Neural crest cell (in vitro differentiated cells): ENCODE results near the gene DNAH3. TPM values are rescaled to one million over a fixed set of nuclear protein-coding genes. Genes with fewer than 3 reads are reported as not detected.
"Not testable (repeated sequence)": the region's sequence is repeated elsewhere in the genome, so short reads cannot be mapped to it uniquely, and the experiment has no call there.

Source experiments
- DNase-seq: peaks from one replicate; pipeline ENCODE4 v3.0.0; 2021; ENCODE audit warnings: low read depth, mixed read lengths, low spot score
- H3K27ac Mint-ChIP-seq: one replicate; pipeline ENCODE4 v1.8.0; 2021; ENCODE audit warnings: mild to moderate bottlenecking, mixed read lengths; ENCODE audit not compliant: unreplicated experiment
- H3K27me3 Mint-ChIP-seq: 2 replicates; pipeline ENCODE4 v1.8.0; 2021; ENCODE audit warnings: low read depth, mild to moderate bottlenecking, mixed read lengths
- H3K36me3 Mint-ChIP-seq: 2 replicates; pipeline ENCODE4 v1.8.0; 2021; ENCODE audit warnings: low read depth, mild to moderate bottlenecking, mixed read lengths
- H3K4me1 Mint-ChIP-seq: 2 replicates; pipeline ENCODE4 v1.8.0; 2021; ENCODE audit warnings: mixed read lengths
- H3K4me3 Mint-ChIP-seq: one replicate; pipeline ENCODE4 v1.8.0; 2021; ENCODE audit warnings: mild to moderate bottlenecking, mixed read lengths
- H3K9me3 Mint-ChIP-seq: 2 replicates; pipeline ENCODE4 v1.8.0; 2021; ENCODE audit warnings: mixed read lengths
- CTCF ChIP-seq: fragments of 200-600 bp; sonication (generic); conservative IDR thresholded peaks from 2 replicates; pipeline ENCODE4 v1.5.0; 2021; ENCODE audit warnings: antibody characterized with exemption, mild to moderate bottlenecking
- total RNA-seq: library from RNA; stranded (reverse); gene quantifications from 2 replicates; pipeline ENCODE4 v1.2.1, GENCODE V29; 2021

Gene DNAH3
- total RNA-seq, 1 donor from 2014 or later: 0.07 TPM

- no peak for TF ChIP-seq CTCF
- H3K36me3 Mint-ChIP-seq: no peaks in the 10 kb centered on the region
Measured at GRCh38 chr16:21125191-21125590, 25.5 kb downstream of the DNAH3 start.

GRCh38 chr16:21120976-21121520 lies 29.6 kb downstream of the DNAH3 start:
- no peak overlapping the region for H3K27ac Mint-ChIP-seq
- no peaks in the 10 kb centered on the region for H3K9me3 Mint-ChIP-seq
- H3K27me3 Mint-ChIP-seq: peaks cover 8% of the 10 kb centered on the region
- peaks cover 5% of the 10 kb centered on the region for H3K4me1 Mint-ChIP-seq
- no peak for DNase-seq
- no peak for TF ChIP-seq CTCF
- H3K36me3 Mint-ChIP-seq: no peaks in the 10 kb centered on the region
- H3K4me3 Mint-ChIP-seq: no peak overlapping the region

More at GRCh38 chr16:21125191-21125590, 25.5 kb downstream of the DNAH3 start:
- Mint-ChIP-seq H3K27me3 (peaks cover 8% of the 10 kb centered on the region), H3K4me3 (no peak overlapping the region), H3K4me1 (no peaks in the 10 kb centered on the region), H3K27ac (no peak overlapping the region), H3K9me3 (no peaks in the 10 kb centered on the region)
- no peak for DNase-seq

- H3K36me3 Mint-ChIP-seq: no peaks in the 10 kb centered on the region
- peaks cover 5% of the 10 kb centered on the region for H3K4me1 Mint-ChIP-seq
- DNase-seq: no peak
- no peak overlapping the region for H3K27ac Mint-ChIP-seq
- no peak overlapping the region for H3K4me3 Mint-ChIP-seq
- no peak for TF ChIP-seq CTCF
- H3K27me3 Mint-ChIP-seq: no peaks in the 10 kb centered on the region
- H3K9me3 Mint-ChIP-seq: no peaks in the 10 kb centered on the region
Measured at GRCh38 chr16:21117567-21117966, 33.1 kb downstream of the DNAH3 start.

- no peak overlapping the region for H3K27ac Mint-ChIP-seq
- no peak overlapping the region for H3K4me3 Mint-ChIP-seq
- no peak for TF ChIP-seq CTCF
- H3K27me3 Mint-ChIP-seq: no peaks in the 10 kb centered on the region
- H3K4me1 Mint-ChIP-seq: peaks cover 5% of the 10 kb centered on the region
- H3K9me3 Mint-ChIP-seq: no peaks in the 10 kb centered on the region
- H3K36me3 Mint-ChIP-seq: no peaks in the 10 kb centered on the region
- no peak for DNase-seq
Measured at GRCh38 chr16:21116148-21116693, 34.4 kb downstream of the DNAH3 start.

GRCh38 chr16:21115551-21115950 lies 35.1 kb downstream of the DNAH3 start:
- not testable (repeated sequence) for DNase-seq, H3K4me3 Mint-ChIP-seq, H3K4me1 Mint-ChIP-seq, H3K9me3 Mint-ChIP-seq, H3K27ac Mint-ChIP-seq, H3K36me3 Mint-ChIP-seq, H3K27me3 Mint-ChIP-seq

- peaks cover 15% of the 10 kb centered on the region for H3K4me1 Mint-ChIP-seq
- TF ChIP-seq CTCF: no peak
- no peaks in the 10 kb centered on the region for H3K27me3 Mint-ChIP-seq
- H3K4me3 Mint-ChIP-seq: no peak overlapping the region
- no peaks in the 10 kb centered on the region for H3K9me3 Mint-ChIP-seq
- no peaks in the 10 kb centered on the region for H3K36me3 Mint-ChIP-seq
- DNase-seq: no peak
- H3K27ac Mint-ChIP-seq: no peak overlapping the region
Measured at GRCh38 chr16:21103941-21104860, 46.4 kb downstream of the DNAH3 start.
